PFSK-1 (cell line): ENCODE measurements around the gene TRMU.

Experiments used
- FOXP2 ChIP-seq: optimal IDR thresholded peaks from 2 replicates; pipeline ENCODE3; 2011; ENCODE audit warnings: borderline replicate concordance, control low read depth, inconsistent platforms; ENCODE audit not compliant: insufficient read depth; ENCODE audit errors: extremely low read length, extremely low read depth
- POLR2AphosphoS5 ChIP-seq: IDR thresholded peaks from 2 replicates; pipeline ENCODE4 v1.6.1; 2012; ENCODE audit warnings: low read depth, mild to moderate bottlenecking, control low read depth, low read length, moderate library complexity
- SIN3A ChIP-seq: IDR thresholded peaks from 2 replicates; pipeline ENCODE4 v1.6.1; 2012; ENCODE audit warnings: mild to moderate bottlenecking, low read length, moderate library complexity, borderline replicate concordance; ENCODE audit not compliant: insufficient read depth
- TAF1 ChIP-seq: IDR thresholded peaks from 2 replicates; pipeline ENCODE4 v1.6.1; 2012; ENCODE audit warnings: low read length, control low read depth, borderline replicate concordance; ENCODE audit not compliant: insufficient read depth
- TF ChIP-seq, protein P1 (sequence below), 2 experiments: IDR thresholded peaks; 2 replicates each; pipeline versions ENCODE4 v1.6.1 to v1.8.0; 2011 to 2012; ENCODE audit warnings: low read depth in 2 of 2, low read length in 2 of 2, control low read depth in 1 of 2, inconsistent platforms in 1 of 2, mild to moderate bottlenecking in 1 of 2, moderate library complexity in 1 of 2; ENCODE audit not compliant: insufficient read depth in 1 of 2

The TRMU gene

DNA sequence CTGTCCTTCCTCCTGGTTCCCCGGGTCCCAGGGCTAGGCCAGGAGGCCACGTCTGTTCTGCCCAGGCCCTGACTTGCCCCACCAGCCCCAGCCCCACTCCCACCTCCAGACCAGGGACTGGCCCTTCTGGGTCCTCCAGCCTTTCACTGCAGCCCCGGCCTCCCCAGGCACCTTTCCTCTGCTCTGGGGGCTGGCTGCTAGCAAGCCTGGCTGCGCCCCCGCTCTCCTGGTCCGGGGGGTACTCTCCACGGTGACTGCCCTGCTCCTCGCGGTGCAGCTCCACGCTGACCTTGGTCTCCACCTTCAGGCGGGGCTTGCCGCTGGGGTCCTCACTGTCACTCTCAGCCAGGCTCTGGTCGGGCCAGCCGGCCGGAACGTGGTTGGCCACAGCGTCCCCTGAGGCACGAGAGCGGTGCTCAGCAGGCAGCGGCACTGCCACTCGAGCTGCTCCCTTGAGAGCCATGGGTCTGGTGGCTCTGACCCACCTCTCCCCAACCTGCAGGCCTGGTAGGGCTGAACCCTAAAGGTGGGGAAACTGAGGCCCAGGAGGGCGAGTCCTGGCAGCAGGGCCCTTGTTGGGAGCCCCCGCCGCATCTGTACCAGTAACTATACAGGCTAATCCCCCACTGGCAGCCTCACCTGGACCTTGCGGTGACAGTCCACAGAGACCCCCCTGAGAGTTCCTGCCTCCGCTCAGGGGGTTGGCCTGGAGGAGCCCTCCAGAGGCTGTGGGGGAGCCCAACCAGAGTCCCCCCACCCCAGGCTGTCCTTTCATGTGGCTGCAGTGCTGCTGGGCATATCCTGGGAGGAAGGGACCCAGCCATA is 29.0 kb downstream of the TRMU start:
- no peak for TF ChIP-seq FOXP2
- TF ChIP-seq, protein P1, sequence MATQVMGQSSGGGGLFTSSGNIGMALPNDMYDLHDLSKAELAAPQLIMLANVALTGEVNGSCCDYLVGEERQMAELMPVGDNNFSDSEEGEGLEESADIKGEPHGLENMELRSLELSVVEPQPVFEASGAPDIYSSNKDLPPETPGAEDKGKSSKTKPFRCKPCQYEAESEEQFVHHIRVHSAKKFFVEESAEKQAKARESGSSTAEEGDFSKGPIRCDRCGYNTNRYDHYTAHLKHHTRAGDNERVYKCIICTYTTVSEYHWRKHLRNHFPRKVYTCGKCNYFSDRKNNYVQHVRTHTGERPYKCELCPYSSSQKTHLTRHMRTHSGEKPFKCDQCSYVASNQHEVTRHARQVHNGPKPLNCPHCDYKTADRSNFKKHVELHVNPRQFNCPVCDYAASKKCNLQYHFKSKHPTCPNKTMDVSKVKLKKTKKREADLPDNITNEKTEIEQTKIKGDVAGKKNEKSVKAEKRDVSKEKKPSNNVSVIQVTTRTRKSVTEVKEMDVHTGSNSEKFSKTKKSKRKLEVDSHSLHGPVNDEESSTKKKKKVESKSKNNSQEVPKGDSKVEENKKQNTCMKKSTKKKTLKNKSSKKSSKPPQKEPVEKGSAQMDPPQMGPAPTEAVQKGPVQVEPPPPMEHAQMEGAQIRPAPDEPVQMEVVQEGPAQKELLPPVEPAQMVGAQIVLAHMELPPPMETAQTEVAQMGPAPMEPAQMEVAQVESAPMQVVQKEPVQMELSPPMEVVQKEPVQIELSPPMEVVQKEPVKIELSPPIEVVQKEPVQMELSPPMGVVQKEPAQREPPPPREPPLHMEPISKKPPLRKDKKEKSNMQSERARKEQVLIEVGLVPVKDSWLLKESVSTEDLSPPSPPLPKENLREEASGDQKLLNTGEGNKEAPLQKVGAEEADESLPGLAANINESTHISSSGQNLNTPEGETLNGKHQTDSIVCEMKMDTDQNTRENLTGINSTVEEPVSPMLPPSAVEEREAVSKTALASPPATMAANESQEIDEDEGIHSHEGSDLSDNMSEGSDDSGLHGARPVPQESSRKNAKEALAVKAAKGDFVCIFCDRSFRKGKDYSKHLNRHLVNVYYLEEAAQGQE (IDR thresholded peaks at IDR 0.05; ENCODE audit: insufficient read depth in 1 of 2, low read depth in 2 of 2, low read length in 2 of 2) = no peak
- no peak for TF ChIP-seq POLR2AphosphoS5
- no peak for TF ChIP-seq SIN3A
- TF ChIP-seq TAF1 = no peak

DNA sequence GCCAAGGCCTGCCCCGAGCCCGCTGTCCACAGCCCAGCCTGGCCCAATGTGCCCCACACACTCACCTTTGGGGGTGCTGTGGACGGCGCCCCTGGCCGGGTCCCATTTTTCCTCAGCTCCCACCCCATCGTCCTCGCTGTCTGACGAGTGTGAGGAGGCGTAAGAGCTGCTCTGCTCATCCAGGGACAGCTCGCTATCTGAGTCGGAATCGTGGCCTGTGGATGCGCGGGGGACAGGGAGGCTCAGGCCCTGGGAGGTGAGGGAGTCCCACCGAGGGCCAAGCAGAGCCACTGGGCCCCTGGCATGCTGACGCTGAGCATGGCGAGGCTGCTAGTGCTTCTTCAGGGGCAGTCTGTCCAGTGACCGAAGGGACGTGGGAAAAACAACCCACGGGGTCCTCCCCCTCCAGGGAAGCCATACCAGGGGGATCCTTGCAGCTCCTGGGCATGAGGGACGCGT is 29.7 kb downstream of the TRMU start:
- TF ChIP-seq, protein P1 (IDR thresholded peaks at IDR 0.05; ENCODE audit: insufficient read depth in 1 of 2, low read depth in 2 of 2, low read length in 2 of 2) = no peak
- TF ChIP-seq TAF1 (no peak), SIN3A (no peak), POLR2AphosphoS5 (no peak), FOXP2 (no peak)

DNA sequence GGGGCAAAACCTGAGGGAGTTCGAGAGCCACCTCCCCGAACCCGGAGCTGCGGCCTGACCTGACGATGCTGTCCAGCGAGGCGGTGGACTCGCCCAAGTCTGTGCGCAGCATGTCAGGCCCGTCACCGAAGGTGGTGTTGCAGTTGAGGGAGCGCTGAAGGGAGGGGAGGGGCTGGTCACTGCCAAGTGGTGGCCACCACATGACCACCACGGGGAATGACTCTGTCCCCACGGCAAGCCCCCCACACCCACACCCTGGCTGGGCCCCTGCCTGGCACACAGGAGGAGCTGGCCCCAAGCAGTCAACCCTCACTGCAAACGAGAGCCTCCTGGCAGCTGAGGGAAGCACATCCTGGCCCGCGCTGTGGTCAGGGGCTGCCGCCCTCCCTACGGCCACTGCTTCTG is 30.8 kb downstream of the TRMU start:
- no peak for TF ChIP-seq TAF1
- TF ChIP-seq, protein P1 (IDR thresholded peaks at IDR 0.05; ENCODE audit: insufficient read depth in 1 of 2, low read depth in 2 of 2, low read length in 2 of 2) = no peak
- TF ChIP-seq POLR2AphosphoS5 = no peak
- no peak for TF ChIP-seq SIN3A
- TF ChIP-seq FOXP2 = no peak

DNA sequence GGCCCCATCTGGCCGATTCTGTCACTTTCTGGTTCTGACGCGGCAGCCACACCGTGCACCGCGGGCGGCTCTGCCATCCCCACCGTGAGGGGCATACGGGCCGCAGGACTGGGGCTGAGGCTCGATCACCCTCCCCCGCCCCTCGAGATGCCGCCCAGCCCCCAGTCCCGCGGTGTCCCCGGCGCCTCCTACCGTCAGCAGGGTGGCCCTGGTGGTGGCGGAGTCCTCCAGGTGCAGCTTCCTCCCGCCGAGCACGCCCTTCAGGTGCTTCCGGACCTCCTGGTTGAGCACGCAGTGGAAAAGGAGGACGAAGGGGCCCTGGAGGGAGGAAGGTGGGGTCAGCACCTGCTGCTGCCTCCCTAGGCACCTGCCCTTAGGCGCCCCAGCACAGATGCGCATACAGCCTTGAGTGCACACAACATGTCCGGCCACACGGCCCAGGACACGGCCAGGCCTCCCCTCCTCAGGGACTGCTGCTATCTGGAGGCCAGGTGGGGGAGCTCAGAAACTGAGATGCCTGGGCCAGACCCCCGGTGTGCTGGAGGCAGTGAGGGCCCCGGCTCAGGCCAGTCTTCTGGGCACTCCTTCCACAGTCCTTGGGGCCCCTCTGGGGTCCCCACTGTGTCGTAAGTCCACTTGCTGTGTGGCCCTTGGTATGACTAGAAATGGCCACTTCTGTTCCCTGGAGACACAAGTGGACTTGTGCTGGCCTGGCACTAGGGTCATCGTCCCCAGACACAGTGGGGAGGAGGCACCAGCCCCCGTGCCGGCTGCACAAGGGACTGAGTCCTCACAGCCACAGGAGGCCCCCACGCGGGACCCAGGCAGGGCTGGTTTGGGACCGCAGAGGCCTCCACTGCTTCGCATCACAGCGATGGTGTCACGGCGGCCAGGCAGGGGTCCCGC is 31.5 kb downstream of the TRMU start:
- TF ChIP-seq TAF1 (no peak), FOXP2 (no peak)

DNA sequence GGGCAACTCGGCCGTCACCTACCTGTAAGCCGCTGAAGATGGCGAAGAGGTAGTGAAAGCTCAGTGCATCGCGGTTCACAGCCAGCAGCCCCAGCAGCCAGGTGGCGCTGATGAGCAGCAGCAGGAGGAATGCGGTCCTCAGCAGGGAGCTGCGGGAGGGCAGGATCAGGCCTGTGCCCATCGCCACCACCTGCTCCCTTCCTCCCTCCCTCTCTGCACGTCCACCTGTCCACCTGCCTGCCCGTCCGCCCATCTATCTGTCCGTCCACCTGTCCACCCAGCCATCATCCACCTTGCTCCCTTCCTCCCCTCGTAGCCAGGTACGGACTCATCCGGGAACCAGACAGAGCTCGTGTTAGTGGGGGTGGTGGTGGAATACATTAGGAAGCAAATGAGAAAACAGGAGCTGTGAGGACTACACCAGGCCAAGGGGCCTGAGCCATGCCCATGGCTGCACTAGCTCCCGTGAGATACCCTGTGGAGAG is 32.2 kb downstream of the TRMU start:
- peak; percentile 82 for TF ChIP-seq FOXP2
- no peak for TF ChIP-seq SIN3A
- no peak for TF ChIP-seq POLR2AphosphoS5
- TF ChIP-seq, protein P1 (IDR thresholded peaks at IDR 0.05; ENCODE audit: insufficient read depth in 1 of 2, low read depth in 2 of 2, low read length in 2 of 2) = no peak
- TF ChIP-seq TAF1 = no peak
